Ishikawa (cell line): Measurements from ENCODE around the gene SCCPDH.

Source experiments
- CREB1 ChIP-seq: IDR thresholded peaks from 2 replicates; pipeline ENCODE4 v1.6.1; 2012; ENCODE audit warnings: low read depth
- EGR1 ChIP-seq: IDR thresholded peaks from 2 replicates; pipeline ENCODE4 v1.6.1; 2012
- EP300 ChIP-seq: IDR thresholded peaks from 2 replicates; pipeline ENCODE4 v1.6.1; 2012; ENCODE audit warnings: borderline replicate concordance
- NFIC ChIP-seq: IDR thresholded peaks from 2 replicates; pipeline ENCODE4 v1.6.1; 2012
- RAD21 ChIP-seq: IDR thresholded peaks from 2 replicates; pipeline ENCODE4 v1.6.1; 2012; ENCODE audit warnings: low read depth
- TAF1 ChIP-seq: IDR thresholded peaks from 2 replicates; pipeline ENCODE4 v1.6.1; 2012; ENCODE audit warnings: low read depth, mild to moderate bottlenecking
- TCF12 ChIP-seq: IDR thresholded peaks from 2 replicates; pipeline ENCODE4 v1.6.1; 2012; ENCODE audit warnings: low read depth
- TEAD4 ChIP-seq: IDR thresholded peaks from 2 replicates; pipeline ENCODE4 v1.6.1; 2012
- USF1 ChIP-seq: IDR thresholded peaks from 2 replicates; pipeline ENCODE4 v1.6.1; 2012
- TF ChIP-seq, protein P1 (sequence below): IDR thresholded peaks from 2 replicates; pipeline ENCODE4 v1.6.1; 2012
- TF ChIP-seq, protein P2 (sequence below): IDR thresholded peaks from 2 replicates; pipeline ENCODE4 v1.6.1; 2012; ENCODE audit warnings: low read depth, mild to moderate bottlenecking

GRCh38 chr1:246725191-246725590 lies 982 bp downstream of the SCCPDH start:
- no peak for TF ChIP-seq RAD21
- TF ChIP-seq, protein P1, sequence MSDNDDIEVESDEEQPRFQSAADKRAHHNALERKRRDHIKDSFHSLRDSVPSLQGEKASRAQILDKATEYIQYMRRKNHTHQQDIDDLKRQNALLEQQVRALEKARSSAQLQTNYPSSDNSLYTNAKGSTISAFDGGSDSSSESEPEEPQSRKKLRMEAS, result no peak
- TF ChIP-seq EP300, result no peak
- TF ChIP-seq EGR1, result no peak
- TF ChIP-seq, protein P2, sequence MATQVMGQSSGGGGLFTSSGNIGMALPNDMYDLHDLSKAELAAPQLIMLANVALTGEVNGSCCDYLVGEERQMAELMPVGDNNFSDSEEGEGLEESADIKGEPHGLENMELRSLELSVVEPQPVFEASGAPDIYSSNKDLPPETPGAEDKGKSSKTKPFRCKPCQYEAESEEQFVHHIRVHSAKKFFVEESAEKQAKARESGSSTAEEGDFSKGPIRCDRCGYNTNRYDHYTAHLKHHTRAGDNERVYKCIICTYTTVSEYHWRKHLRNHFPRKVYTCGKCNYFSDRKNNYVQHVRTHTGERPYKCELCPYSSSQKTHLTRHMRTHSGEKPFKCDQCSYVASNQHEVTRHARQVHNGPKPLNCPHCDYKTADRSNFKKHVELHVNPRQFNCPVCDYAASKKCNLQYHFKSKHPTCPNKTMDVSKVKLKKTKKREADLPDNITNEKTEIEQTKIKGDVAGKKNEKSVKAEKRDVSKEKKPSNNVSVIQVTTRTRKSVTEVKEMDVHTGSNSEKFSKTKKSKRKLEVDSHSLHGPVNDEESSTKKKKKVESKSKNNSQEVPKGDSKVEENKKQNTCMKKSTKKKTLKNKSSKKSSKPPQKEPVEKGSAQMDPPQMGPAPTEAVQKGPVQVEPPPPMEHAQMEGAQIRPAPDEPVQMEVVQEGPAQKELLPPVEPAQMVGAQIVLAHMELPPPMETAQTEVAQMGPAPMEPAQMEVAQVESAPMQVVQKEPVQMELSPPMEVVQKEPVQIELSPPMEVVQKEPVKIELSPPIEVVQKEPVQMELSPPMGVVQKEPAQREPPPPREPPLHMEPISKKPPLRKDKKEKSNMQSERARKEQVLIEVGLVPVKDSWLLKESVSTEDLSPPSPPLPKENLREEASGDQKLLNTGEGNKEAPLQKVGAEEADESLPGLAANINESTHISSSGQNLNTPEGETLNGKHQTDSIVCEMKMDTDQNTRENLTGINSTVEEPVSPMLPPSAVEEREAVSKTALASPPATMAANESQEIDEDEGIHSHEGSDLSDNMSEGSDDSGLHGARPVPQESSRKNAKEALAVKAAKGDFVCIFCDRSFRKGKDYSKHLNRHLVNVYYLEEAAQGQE, result no peak
- TF ChIP-seq TCF12, result no peak
- no peak for TF ChIP-seq TEAD4
- no peak for TF ChIP-seq TAF1
- no peak for TF ChIP-seq NFIC
- TF ChIP-seq CREB1, result no peak
- no peak for TF ChIP-seq USF1
